NT2/D1 (cell line): ENCODE measurements around the gene EPS8L1.

ENCODE experiments used
- SUZ12 ChIP-seq: IDR thresholded peaks from 2 replicates; pipeline ENCODE4 v1.6.1; 2011; ENCODE audit not compliant: insufficient read length, insufficient read depth; ENCODE audit errors: extremely low read depth
- YY1 ChIP-seq: IDR thresholded peaks from 2 replicates; pipeline ENCODE4 v1.6.1; 2011; ENCODE audit not compliant: insufficient read length, insufficient read depth

DNA sequence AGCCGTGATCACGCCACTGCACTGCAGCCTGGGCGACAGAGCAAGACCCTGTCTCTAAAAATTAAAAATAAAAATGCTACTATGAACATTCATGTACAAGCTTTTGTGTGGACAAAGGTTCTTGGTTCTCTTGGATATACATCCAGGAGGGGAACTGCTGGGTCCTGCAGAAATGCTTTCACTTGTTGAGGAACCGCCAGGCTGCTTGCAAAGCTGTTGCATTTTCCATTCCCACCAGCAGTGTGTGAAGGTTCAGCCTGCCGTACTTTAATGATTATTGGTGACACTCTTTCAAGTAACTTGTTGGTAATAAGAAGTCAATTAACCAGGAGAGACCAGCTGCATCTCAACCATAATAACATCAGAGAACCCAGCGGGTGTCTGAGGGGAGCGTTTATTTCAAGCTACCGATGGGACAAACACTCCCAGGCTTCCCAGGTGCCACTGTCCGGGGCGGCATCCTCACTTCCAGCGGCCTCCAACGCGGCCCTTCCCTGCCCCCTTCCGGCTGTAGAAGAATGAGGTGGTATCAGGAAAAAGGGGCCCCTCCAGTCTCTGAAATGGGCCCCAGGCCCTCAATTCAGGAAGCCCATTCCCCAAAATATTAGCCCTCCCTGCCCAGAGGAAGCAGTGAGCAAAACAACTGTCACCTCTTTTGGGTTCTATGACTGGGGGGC is 56.9 kb downstream of the EPS8L1 start:
- no peak for TF ChIP-seq YY1
- no peak for TF ChIP-seq SUZ12
